Liver (tissue), 3 donors: ENCODE results near the gene CTSF.

ENCODE experiments used
- RAD21 ChIP-seq, 2 donors: IDR thresholded peaks; 2 replicates each; pipeline ENCODE4 v1.6.1; 2016; ENCODE audit warnings: antibody characterized with exemption in 2 of 2, mild to moderate bottlenecking in 2 of 2
- SP1 ChIP-seq: IDR thresholded peaks from 2 replicates; pipeline ENCODE4 v1.6.1; 2018; ENCODE audit warnings: antibody characterized with exemption, mild to moderate bottlenecking
- TF ChIP-seq, protein P1 (sequence below): fragments of 150-350 bp; IDR thresholded peaks from 2 replicates; pipeline ENCODE4 v1.5.1; 2017; ENCODE audit warnings: improper control_type of control experiment, low read depth, low read length; ENCODE audit not compliant: missing input control
- donor health status: healthy.
- donor health status: healthy.

DNA sequence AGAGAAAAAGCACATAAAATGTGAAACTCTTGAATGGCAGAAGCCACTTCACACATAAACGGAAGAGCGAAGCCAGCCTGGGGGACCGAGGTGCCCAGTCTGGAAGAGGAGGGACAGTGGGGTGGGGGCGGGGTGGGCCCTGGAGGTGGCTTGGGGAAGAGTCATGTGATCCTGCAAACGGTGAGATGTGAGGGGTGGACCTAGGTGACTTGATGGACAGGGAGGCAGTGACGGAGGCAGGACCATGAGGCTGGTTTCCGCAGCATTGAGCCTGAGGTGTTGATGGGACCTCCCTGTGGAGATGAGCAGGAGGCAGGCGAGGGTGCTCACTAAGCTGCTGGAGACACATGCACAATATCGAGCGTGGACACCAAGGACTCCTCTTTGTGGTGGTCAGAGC lies 39.3 kb downstream of the CTSF start:
- TF ChIP-seq, protein P1, sequence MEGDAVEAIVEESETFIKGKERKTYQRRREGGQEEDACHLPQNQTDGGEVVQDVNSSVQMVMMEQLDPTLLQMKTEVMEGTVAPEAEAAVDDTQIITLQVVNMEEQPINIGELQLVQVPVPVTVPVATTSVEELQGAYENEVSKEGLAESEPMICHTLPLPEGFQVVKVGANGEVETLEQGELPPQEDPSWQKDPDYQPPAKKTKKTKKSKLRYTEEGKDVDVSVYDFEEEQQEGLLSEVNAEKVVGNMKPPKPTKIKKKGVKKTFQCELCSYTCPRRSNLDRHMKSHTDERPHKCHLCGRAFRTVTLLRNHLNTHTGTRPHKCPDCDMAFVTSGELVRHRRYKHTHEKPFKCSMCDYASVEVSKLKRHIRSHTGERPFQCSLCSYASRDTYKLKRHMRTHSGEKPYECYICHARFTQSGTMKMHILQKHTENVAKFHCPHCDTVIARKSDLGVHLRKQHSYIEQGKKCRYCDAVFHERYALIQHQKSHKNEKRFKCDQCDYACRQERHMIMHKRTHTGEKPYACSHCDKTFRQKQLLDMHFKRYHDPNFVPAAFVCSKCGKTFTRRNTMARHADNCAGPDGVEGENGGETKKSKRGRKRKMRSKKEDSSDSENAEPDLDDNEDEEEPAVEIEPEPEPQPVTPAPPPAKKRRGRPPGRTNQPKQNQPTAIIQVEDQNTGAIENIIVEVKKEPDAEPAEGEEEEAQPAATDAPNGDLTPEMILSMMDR, result no peak
- TF ChIP-seq RAD21 (IDR thresholded peaks at IDR 0.05) (no peak), SP1 (no peak)
